K562 (cell line): ENCODE data around the gene TARBP2. TPM values are rescaled to one million over a fixed set of nuclear protein-coding genes. Genes with fewer than 3 reads are reported as not detected.

ENCODE experiments used
- ATAC-seq: fragments of 200-7000 bp; cut with Tn5 transposase; 3 replicates; pipeline ENCODE4 v1.9.1; 2020; ENCODE audit warnings: moderate library complexity
- Bru-seq: library from RNA; stranded (reverse); fragments of 400-500 nt; gene quantifications from one replicate; lab custom pipeline; 2021; lab: Mats Ljungman, UMichigan
- BruChase-seq, 2 experiments: library from RNA; stranded (reverse); fragments of 400-500 nt; gene quantifications; one replicate each; lab custom pipeline; 2021; lab: Mats Ljungman, UMichigan
- BruUV-seq: library from RNA; stranded (reverse); fragments of 400-500 nt; replicated peaks from 2 replicates; lab custom pipeline; 2021; lab: Mats Ljungman, UMichigan
- CTCF ChIA-PET: fragments of 300-600 bp; formaldehyde crosslinking; extraction: SDS; loops from one replicate; lab custom pipeline; 2021; ENCODE audit warnings: low intra/inter-chr PET ratio; lab: Yijun Ruan, JAX
- POLR2A ChIA-PET: fragments of 300-600, 350-650 bp; sonication (Branson Sonifier 250); formaldehyde crosslinking; extraction: SDS; loops from one replicate; lab custom pipeline; 2021; ENCODE audit warnings: antibody characterized with exemption, inconsistent platforms; lab: Yijun Ruan, JAX
- DNase-seq, 4 experiments: peaks; one replicate each; pipeline versions ENCODE4 v3.0.0 to v3.0.0-alpha.2; 2011 to 2018; ENCODE audit warnings: low spot score in 3 of 4, mixed read lengths in 3 of 4; ENCODE audit errors: extremely low read depth in 1 of 4
- FAIRE-seq: peaks from 2 replicates; lab custom pipeline; 2011; peaks lifted over from hg19 to GRCh38; lab: Jason Lieb, UNC
- H2AFZ ChIP-seq: 2 replicates; pipeline ENCODE4 v1.6.0; 2011; ENCODE audit warnings: low read depth, low read length, control low read depth, inconsistent platforms
- H3K27ac ChIP-seq: fragments of 200-600 bp; 3 replicates; pipeline ENCODE4 v1.8.0; 2011; ENCODE audit warnings: low read depth, mild to moderate bottlenecking, control low read depth, inconsistent platforms, low read length, moderate library complexity, mixed read lengths; ENCODE audit errors: extremely low read depth
- H3K27me3 ChIP-seq, 2 experiments: fragments of 300-600 bp in 1 of 2; 2 replicates in 1 of 2; 3 replicates in 1 of 2; pipeline versions ENCODE4 v1.6.0 to v1.8.0; 2011; ENCODE audit warnings: inconsistent platforms in 2 of 2, low read length in 2 of 2, mild to moderate bottlenecking in 1 of 2, mixed read lengths in 1 of 2, moderate library complexity in 1 of 2; ENCODE audit not compliant: control insufficient read depth in 2 of 2, insufficient read depth in 2 of 2
- H3K36me3 ChIP-seq: fragments of 300-600 bp; 3 replicates; pipeline ENCODE4 v1.8.0; 2011; ENCODE audit warnings: mild to moderate bottlenecking, low read length, inconsistent platforms; ENCODE audit not compliant: control insufficient read depth, insufficient read depth
- H3K4me1 ChIP-seq, 2 experiments: fragments of 200-600 bp in 1 of 2; replicated peaks in 1 of 2; 2 replicates in 1 of 2; 3 replicates in 1 of 2; pipeline versions ENCODE4 v1.5.1 to v1.8.0; 2011; ENCODE audit warnings: inconsistent platforms in 2 of 2, low read length in 2 of 2, mild to moderate bottlenecking in 1 of 2, mixed read lengths in 1 of 2, moderate library complexity in 1 of 2; ENCODE audit not compliant: control insufficient read depth in 2 of 2, insufficient read depth in 2 of 2
- H3K4me2 ChIP-seq: 2 replicates; pipeline ENCODE4 v1.6.1; 2011; ENCODE audit warnings: low read length, control low read depth, inconsistent platforms, mixed read lengths; ENCODE audit not compliant: insufficient read depth
- H3K4me3 ChIP-seq: fragments of 200-600 bp; sonication (generic), shearing (Covaris generic); 2 replicates; pipeline ENCODE4 v1.5.1; 2016; ENCODE audit warnings: control low read depth, inconsistent platforms
- H3K79me2 ChIP-seq: fragments of 200-600 bp; 3 replicates; pipeline ENCODE4 v1.8.0; 2011; ENCODE audit warnings: low read length, inconsistent platforms; ENCODE audit not compliant: control insufficient read depth, insufficient read depth
- H3K9ac ChIP-seq, 2 experiments: 2 replicates each; pipeline versions ENCODE4 v1.6.0 to v1.6.1; 2011; ENCODE audit warnings: low read depth in 2 of 2, low read length in 2 of 2, control low read depth in 1 of 2, inconsistent platforms in 1 of 2, mild to moderate bottlenecking in 1 of 2, mixed read lengths in 1 of 2; ENCODE audit not compliant: insufficient read depth in 1 of 2
- H3K9me1 ChIP-seq: one replicate; pipeline ENCODE4 v1.6.0; 2011; ENCODE audit warnings: inconsistent platforms, mild to moderate bottlenecking, low read length, moderate library complexity; ENCODE audit not compliant: control insufficient read depth, insufficient read depth
- H3K9me3 ChIP-seq: replicated peaks from 2 replicates; pipeline ENCODE4 v1.5.1; 2011; ENCODE audit warnings: low read depth, low read length, inconsistent platforms; ENCODE audit not compliant: control insufficient read depth, insufficient read depth
- H4K20me1 ChIP-seq: replicated peaks from 2 replicates; pipeline ENCODE4 v1.6.1; 2011; ENCODE audit warnings: low read length, inconsistent platforms, mixed read lengths; ENCODE audit not compliant: control insufficient read depth, insufficient read depth
- FIP1L1 ChIP-seq: fragments of 200-400 bp; formaldehyde crosslinking; IDR thresholded peaks from 2 replicates; pipeline ENCODE4 v1.6.1; 2018; ENCODE audit warnings: mild to moderate bottlenecking, low read depth, low read length; ENCODE audit not compliant: poor library complexity, severe bottlenecking
- MIER1 ChIP-seq: fragments of 450-650 bp; IDR thresholded peaks from 2 replicates; pipeline ENCODE4 v1.6.1; 2016; ENCODE audit warnings: antibody characterized with exemption, mild to moderate bottlenecking, low read depth
- NCOA6 ChIP-seq: fragments of 450-650 bp; IDR thresholded peaks from 2 replicates; pipeline ENCODE4 v1.6.1; 2017; ENCODE audit warnings: mild to moderate bottlenecking
- NR4A1 ChIP-seq, 2 experiments: fragments of 250-450 bp in 1 of 2; fragments of 450-650 bp in 1 of 2; sonication (Bioruptor Pico) in 1 of 2; IDR thresholded peaks; 2 replicates each; pipeline versions ENCODE4 v1.4.0 to v1.6.1; 2016 to 2020; ENCODE audit warnings: mild to moderate bottlenecking in 2 of 2, missing compliant biosample characterization in 1 of 2, missing genetic modification characterization in 1 of 2, moderate library complexity in 1 of 2
- POLR3G ChIP-seq: IDR thresholded peaks from 2 replicates; pipeline ENCODE4 v1.6.1; 2011; ENCODE audit not compliant: insufficient read length, insufficient replicate concordance; ENCODE audit errors: extremely low read depth
- RNF2 ChIP-seq: sonication (generic); IDR thresholded peaks from 2 replicates; pipeline ENCODE4 v1.6.1; 2016
- ZNF217 ChIP-seq: sonication (generic); formaldehyde crosslinking; IDR thresholded peaks from 2 replicates; pipeline ENCODE4 v1.8.0; 2022; ENCODE audit warnings: mild to moderate bottlenecking, missing genetic modification reagents
- ZNF507 ChIP-seq: conservative IDR thresholded peaks from 2 replicates; pipeline ENCODE4 v1.6.1; 2017; ENCODE audit warnings: missing genetic modification characterization, missing compliant biosample characterization
- WGBS: fragments of 100-300 bp; shearing (Covaris generic); methylation state at CpG from one replicate; pipeline ENCODE4 v1.1.6; 2016; ENCODE audit warnings: low coverage, mixed read lengths; ENCODE audit not compliant: insufficient coverage; ENCODE audit errors: missing lambda C conversion rate; 5-methylcytosine and 5-hydroxymethylcytosine counted together
- in situ Hi-C: fragments of 300-500 bp; cut with MboI; formaldehyde crosslinking; loops from 4 replicates; pipeline ENCODE4 v1.15.0; 2018; ENCODE audit warnings: inconsistent platforms, mixed read lengths
- intact Hi-C: fragments of 100-400 bp; cut with micrococcal nuclease; formaldehyde crosslinking; loops from 2 replicates; pipeline ENCODE4 v1.14.2; 2022
- long read RNA-seq, 3 experiments: library from polyadenylated mRNA in 2 of 3; library from RNA in 1 of 3; unstranded in 2 of 3; stranded (forward) in 1 of 3; transcript quantifications; one replicate each; pipeline ENCODE4 v2.0.0, GENCODE V29; 2019 to 2022
- polyA minus RNA-seq, 3 experiments: library from RNA; depleted of rRNA, polyadenylated mRNA; stranded (reverse); fragments of >200 nt; gene quantifications; 2 replicates each; pipeline ENCODE4 v1.2.3, GENCODE V29; 2011
- polyA plus RNA-seq, 8 experiments: library from polyadenylated mRNA; depleted of rRNA in 4 of 8; stranded (reverse) in 5 of 8; unstranded in 3 of 8; fragments of >200 nt; fragmentation: Nextera tagmentation in 2 of 8; fragmentation: Illumina TruSeq in 1 of 8; extraction: Ambion mirVana in 2 of 8; extraction: Trizol in 1 of 8; gene quantifications; 2 replicates each; pipeline versions ENCODE4 v1.2.1 to v1.2.3, GENCODE V29; 2011 to 2014; ENCODE audit warnings: inconsistent platforms in 1 of 8, missing spikeins in 1 of 8
- total RNA-seq, 7 experiments: library from RNA; depleted of rRNA in 6 of 7; stranded (reverse); fragments of >200 nt in 6 of 7; fragmentation: Illumina TruSeq in 2 of 7; extraction: Trizol in 2 of 7; gene quantifications; 2 replicates each; pipeline versions ENCODE4 v1.2.1 to v1.2.3, GENCODE V29; 2011 to 2021; ENCODE audit warnings: low replicate concordance in 1 of 7
- TF ChIP-seq, protein P1 (sequence below): fragments of 250-450 bp; sonication (Bioruptor Pico); IDR thresholded peaks from 2 replicates; pipeline ENCODE4 v1.5.0; 2021; ENCODE audit warnings: mild to moderate bottlenecking, borderline replicate concordance

The TARBP2 gene, protein sequence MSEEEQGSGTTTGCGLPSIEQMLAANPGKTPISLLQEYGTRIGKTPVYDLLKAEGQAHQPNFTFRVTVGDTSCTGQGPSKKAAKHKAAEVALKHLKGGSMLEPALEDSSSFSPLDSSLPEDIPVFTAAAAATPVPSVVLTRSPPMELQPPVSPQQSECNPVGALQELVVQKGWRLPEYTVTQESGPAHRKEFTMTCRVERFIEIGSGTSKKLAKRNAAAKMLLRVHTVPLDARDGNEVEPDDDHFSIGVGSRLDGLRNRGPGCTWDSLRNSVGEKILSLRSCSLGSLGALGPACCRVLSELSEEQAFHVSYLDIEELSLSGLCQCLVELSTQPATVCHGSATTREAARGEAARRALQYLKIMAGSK
- 87.5 and 179 TPM in 2 replicates for total RNA-seq (2011; cell fraction: chromatin; rRNA removed; ENCODE audit: low replicate concordance)
- 124 and 126 TPM in 2 replicates for total RNA-seq (2011; cell fraction: nucleolus; rRNA removed)
- total RNA-seq (2011; cell fraction: nucleoplasm; rRNA removed): 113 and 115 TPM in 2 replicates
- total RNA-seq (2014; rRNA removed): 63.1 and 75.7 TPM in 2 replicates
- 21.0 and 25.2 TPM in 2 replicates for total RNA-seq (2014; rRNA removed; fragmentation: Illumina TruSeq; extraction: Trizol)
- total RNA-seq (2015; rRNA removed; fragmentation: Illumina TruSeq; extraction: Trizol): 54.6 and 56.5 TPM in 2 replicates
- total RNA-seq (2021): 55.4 and 59.2 TPM in 2 replicates
- 40.4 and 55.0 TPM in 2 replicates for polyA plus RNA-seq (2011; rRNA removed)
- 69.6 and 99.9 TPM in 2 replicates for polyA plus RNA-seq (2011; cell fraction: cytosol; rRNA removed)
- 222 and 277 TPM in 2 replicates for polyA plus RNA-seq (2011; cell fraction: nucleus; rRNA removed)
- 56.1 and 59.4 TPM in 2 replicates for polyA plus RNA-seq (2012)
- 44.6 and 51.6 TPM in 2 replicates for polyA plus RNA-seq (2014; fragmentation: Illumina TruSeq; extraction: Trizol)
- polyA plus RNA-seq (2014; fragmentation: Nextera tagmentation; extraction: Ambion mirVana): 10 to 100 TPM in 1 of 2 experiments, 1 to 10 TPM in 1; 5.6 to 16.6 TPM
- polyA plus RNA-seq (2014; rRNA removed): 68.7 and 69.0 TPM in 2 replicates
- 20.1 and 22.4 TPM in 2 replicates for polyA minus RNA-seq (2011; rRNA and poly(A)+ RNA removed)
- 17.8 and 20.6 TPM in 2 replicates for polyA minus RNA-seq (2011; cell fraction: cytosol; rRNA and poly(A)+ RNA removed)
- polyA minus RNA-seq (2011; cell fraction: nucleus; rRNA and poly(A)+ RNA removed): 45.2 and 71.4 TPM in 2 replicates
- percentile 73 among the genes with signal in this experiment for Bru-seq, nascent RNA
- percentile 65 among the genes with signal in this experiment for BruChase-seq, experiment 1, labeled RNA remaining after a 2-hour chase
- BruChase-seq, experiment 2, labeled RNA remaining after a 6-hour chase: percentile 73 among the genes with signal in this experiment
- long read RNA-seq, experiment 1, transcript TARBP2-201 (9 exons, 1,867 nt): major isoform, 20 of 122 reads
- long read RNA-seq, experiment 1, partial matches to known transcripts: 62 of 122 reads
- long read RNA-seq, experiment 1, other reads (novel, unspliced or antisense): 35 of 122 reads
- long read RNA-seq, experiment 2, transcript TARBP2-201 (9 exons, 1,867 nt): major isoform, 32 of 68 reads
- long read RNA-seq, experiment 2, partial matches to known transcripts: 6 of 68 reads
- long read RNA-seq, experiment 2, other reads (novel, unspliced or antisense): 25 of 68 reads
- long read RNA-seq, experiment 3, transcript TARBP2-201 (9 exons, 1,867 nt): major isoform, 14 of 37 reads
- long read RNA-seq, experiment 3, partial matches to known transcripts: 5 of 37 reads
- long read RNA-seq, experiment 3, other reads (novel, unspliced or antisense): 15 of 37 reads

DNA sequence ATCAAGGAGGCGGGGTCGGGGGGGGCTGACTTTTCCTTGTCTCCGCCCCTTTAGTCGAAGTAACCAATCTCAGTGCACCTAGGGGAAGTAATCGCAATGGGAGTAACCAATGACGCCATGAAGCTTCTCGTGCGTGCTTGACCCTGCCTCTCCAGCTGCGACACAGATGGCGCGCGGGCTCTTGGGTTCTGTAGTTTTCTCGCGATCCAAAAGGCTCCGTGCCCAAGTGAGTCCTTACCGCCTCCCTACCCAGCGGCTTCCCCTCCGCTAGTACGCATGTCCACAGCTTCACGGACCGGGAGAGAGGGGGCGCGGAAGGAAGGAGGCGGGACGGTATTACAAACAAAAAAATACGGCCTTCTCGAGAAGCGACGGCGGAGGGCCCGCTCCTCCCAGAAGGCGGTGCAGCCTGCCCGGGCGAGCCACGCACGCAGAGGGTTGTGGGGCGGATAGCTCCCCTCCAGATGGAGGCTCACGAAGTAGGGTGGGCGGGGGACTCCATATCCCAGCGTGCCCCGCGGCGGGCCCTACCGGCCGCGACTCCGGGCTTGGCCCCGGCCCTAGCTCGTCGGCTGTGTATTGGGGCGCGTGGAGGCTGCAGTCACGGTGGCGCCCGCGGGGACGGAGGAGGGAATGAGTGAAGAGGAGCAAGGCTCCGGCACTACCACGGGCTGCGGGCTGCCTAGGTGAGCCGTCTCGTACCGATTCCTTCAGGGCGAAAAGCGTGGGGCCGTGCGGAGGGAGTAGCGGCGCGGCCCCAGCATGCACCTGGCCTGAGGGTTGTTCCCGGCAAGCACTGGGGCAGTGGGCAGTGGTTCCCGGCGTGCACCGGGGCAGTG is at the start of gene TARBP2:
TSS of gene TARBP2 (plus strand) at position 508 of the 839 bp plus-strand sequence. CDS start at position 634, 126 bp downstream.
- peaks cover 29% of the 10 kb centered on the region; the same call in 2 of the 3 replicates for H3K36me3 ChIP-seq
- H2AFZ ChIP-seq: peak within 1 kb of the TSS; percentile 99
- no TSS peak for BruUV-seq
- peak within 1 kb of the TSS; percentile 100 for H3K4me2 ChIP-seq
- intact Hi-C loops (loop anchor here (1.0 to 10.0 kb wide), 2 partner anchors 176 to 436 kb away; no protein-coding TSS in a partner anchor), in situ Hi-C loops (loop anchor here (10.0 kb wide), 1 partner anchor 176 kb away; the partner anchor contains the start of gene AAAS)
- no peaks in the 10 kb centered on the region for H3K27me3 ChIP-seq
- CTCF ChIA-PET: interaction anchor here (1.4 kb wide), 1 partner anchor 176 kb away, joined by 3 read pairs; no protein-coding TSS in a partner anchor
- H3K79me2 ChIP-seq: peaks cover 27% of the 10 kb centered on the region
- under 1% methylated on average over 65 of the region's 74 CpGs for WGBS
- POLR2A ChIA-PET: interaction anchor here (0.6 to 2.7 kb wide), 44 partner anchors 10 to 422 kb away, joined by 3 to 24 read pairs (median 4); partner anchors contain the start of genes AAAS, PFDN5, SP1 and SPRYD3
- no peaks in the 10 kb centered on the region for H3K9me3 ChIP-seq
- peak within 1 kb of the TSS; percentile 97 to 99 for H3K9ac ChIP-seq
- H4K20me1 ChIP-seq: no peaks in the 10 kb centered on the region
- DNase-seq: peak; percentile 85 to 98 (median 88)
- peak; percentile 86 for ATAC-seq
- peak; percentile 100 for FAIRE-seq
- peaks cover 33 to 47% of the 10 kb centered on the region in 2 experiments; a peak in 4 of 5 replicates for H3K4me1 ChIP-seq
- peak within 1 kb of the TSS; percentile 97 for H3K27ac ChIP-seq
- peak within 1 kb of the TSS; percentile 79 for H3K4me3 ChIP-seq
- no peaks in the 10 kb centered on the region for H3K9me1 ChIP-seq
- no peak for TF ChIP-seq MIER1
- TF ChIP-seq RNF2: 0 out of 2 replicates have a peak, but pooled peaks have one; percentile 47
- TF ChIP-seq POLR3G: no peak
- peak; percentile 54 for TF ChIP-seq FIP1L1
- TF ChIP-seq, protein P1, sequence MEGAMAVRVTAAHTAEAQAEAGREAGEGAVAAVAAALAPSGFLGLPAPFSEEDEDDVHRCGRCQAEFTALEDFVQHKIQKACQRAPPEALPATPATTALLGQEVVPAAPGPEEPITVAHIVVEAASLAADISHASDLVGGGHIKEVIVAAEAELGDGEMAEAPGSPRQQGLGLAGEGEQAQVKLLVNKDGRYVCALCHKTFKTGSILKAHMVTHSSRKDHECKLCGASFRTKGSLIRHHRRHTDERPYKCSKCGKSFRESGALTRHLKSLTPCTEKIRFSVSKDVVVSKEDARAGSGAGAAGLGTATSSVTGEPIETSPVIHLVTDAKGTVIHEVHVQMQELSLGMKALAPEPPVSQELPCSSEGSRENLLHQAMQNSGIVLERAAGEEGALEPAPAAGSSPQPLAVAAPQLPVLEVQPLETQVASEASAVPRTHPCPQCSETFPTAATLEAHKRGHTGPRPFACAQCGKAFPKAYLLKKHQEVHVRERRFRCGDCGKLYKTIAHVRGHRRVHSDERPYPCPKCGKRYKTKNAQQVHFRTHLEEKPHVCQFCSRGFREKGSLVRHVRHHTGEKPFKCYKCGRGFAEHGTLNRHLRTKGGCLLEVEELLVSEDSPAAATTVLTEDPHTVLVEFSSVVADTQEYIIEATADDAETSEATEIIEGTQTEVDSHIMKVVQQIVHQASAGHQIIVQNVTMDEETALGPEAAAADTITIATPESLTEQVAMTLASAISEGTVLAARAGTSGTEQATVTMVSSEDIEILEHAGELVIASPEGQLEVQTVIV (CRISPR knock-in tag): no peak
- peak; percentile 87; the same call in 1 of the 2 replicates for TF ChIP-seq NR4A1 (CRISPR knock-in tag; IDR thresholded peaks at IDR 0.05)
- TF ChIP-seq NR4A1 (tag; IDR thresholded peaks at IDR 0.05): peak; percentile 81; the same call in 1 of the 2 replicates
- no peak for TF ChIP-seq ZNF217 (CRISPR knock-in tag)
- TF ChIP-seq NCOA6: no peak
- no peak for TF ChIP-seq ZNF507
